Heart left ventricle (tissue), 16 donors: ENCODE results near the gene CNN2. TPM values are rescaled to one million over a fixed set of nuclear protein-coding genes. Genes with fewer than 3 reads are reported as not detected.

Source experiments
- ATAC-seq, 4 donors: fragments of 200-7000 bp; cut with Tn5 transposase; one replicate each; pipeline ENCODE4 v1.9.1; 2020 to 2022; ENCODE audit warnings: moderate library complexity in 4 of 4, mild to moderate bottlenecking in 3 of 4, moderate number of reproducible peaks in 1 of 4
- DNase-seq, 5 donors: peaks; one replicate each; pipeline ENCODE4 v3.0.0-alpha.2; 2020
- H3K27ac ChIP-seq, 12 donors: fragments of 200-600 bp; sonication (generic) in 4 of 12; one replicate each; pipeline versions ENCODE4 v1.5.0 to v1.8.0; 2016 to 2022; ENCODE audit warnings: mild to moderate bottlenecking in 2 of 12
- H3K27me3 ChIP-seq, 9 donors: fragments of 200-600 bp; sonication (generic) in 2 of 9; one replicate each; pipeline versions ENCODE4 v1.5.1 to v1.8.0; 2016 to 2022; ENCODE audit warnings: mild to moderate bottlenecking in 3 of 9
- H3K36me3 ChIP-seq, 9 donors: fragments of 200-600 bp; sonication (generic) in 2 of 9; one replicate each; pipeline versions ENCODE4 v1.5.0 to v1.8.0; 2018 to 2022; ENCODE audit warnings: mild to moderate bottlenecking in 2 of 9
- H3K4me1 ChIP-seq, 12 donors: fragments of 200-600 bp; sonication (generic) in 4 of 12; one replicate each; pipeline versions ENCODE4 v1.5.0 to v1.8.0; 2016 to 2022; ENCODE audit warnings: mild to moderate bottlenecking in 3 of 12
- H3K4me3 ChIP-seq, 12 donors: fragments of 200-600 bp; sonication (generic) in 4 of 12; one replicate each; pipeline versions ENCODE4 v1.5.0 to v1.8.0; 2017 to 2022; ENCODE audit warnings: mild to moderate bottlenecking in 9 of 12, moderate library complexity in 4 of 12
- H3K9me3 ChIP-seq, 12 donors: fragments of 200-600 bp; sonication (generic) in 4 of 12; one replicate each; pipeline versions ENCODE4 v1.5.0 to v1.8.0; 2016 to 2022; ENCODE audit warnings: mild to moderate bottlenecking in 1 of 12
- POLR2A ChIP-seq, 2 donors: fragments of 450-650 bp; IDR thresholded peaks; one replicate each; pipeline ENCODE4 v1.6.1; 2017; ENCODE audit warnings: antibody characterized with exemption in 2 of 2, mild to moderate bottlenecking in 2 of 2, moderate library complexity in 2 of 2
- WGBS, 4 donors: extraction: QIAGEN DNeasy Blood & Tissue Kit in 2 of 4; methylation state at CpG; one replicate each; pipeline versions ENCODE4 v1.1.5 to v1.1.7; 2013 to 2018; 5-methylcytosine and 5-hydroxymethylcytosine counted together
- intact Hi-C, 10 donors: fragments of 100-400 bp; cut with DNase I; formaldehyde crosslinking; loops; one replicate each; pipeline versions ENCODE4 v1.11.1 to v1.14.2; 2022
- polyA plus RNA-seq, 2 donors: library from polyadenylated mRNA; stranded (reverse); fragments of 200-250 nt; gene quantifications; one replicate each; pipeline ENCODE4 v1.2.3, GENCODE V29; 2013
- total RNA-seq, 9 donors: library from RNA; depleted of rRNA in 2 of 9; stranded (reverse); fragments of >200 nt in 2 of 9; fragmentation: NEBNext Ultra II Directional in 3 of 9; extraction: Animal tissue kit (Norgen Biotek cat#: 25700) in 3 of 9; gene quantifications; one replicate each; pipeline versions ENCODE4 v1.1.0 to v1.2.4, GENCODE V29; 2016 to 2023
- TF ChIP-seq, protein P1 (sequence below), 12 donors: fragments of 200-600 bp; sonication (generic) in 4 of 12; IDR thresholded peaks; one replicate each; pipeline versions ENCODE4 v1.5.0 to v1.8.0; 2018 to 2022; ENCODE audit warnings: antibody characterized with exemption in 12 of 12, mild to moderate bottlenecking in 5 of 12
- donor health status: ischemic (EF 13 %, LVEDD 7.1; RV severe dilation, severe dysfunction).
- donor health status: healthy with polysubstance abuse.
- donor health status: DM: no; HTN: yes; CAD: no.
- donor health status: DM: no; HTN: no; CAD: no.
- donor health status: ischemic (EF 25% LVEDD 6.9; RV normal size, moderate dysfunction).
- donor health status: ischemic (EF 25% LVEDD 5.7; RV mildly dilated, moderate dysfunction).
- donor health status: healthy.
- donor health status: DM: yes; HTN: yes; CAD: no.
- donor health status: ischemic (EF 35%, LVEDD 5.7; RV mildly dilated, moderate dysfunction).
- donor health status: nonischemic (EF 11% LVEDD 7.7; RV severe dilation, severe dysfunction).
- donor health status: DM: yes; HTN: yes; CAD: no.
- donor health status: PGD.
- donor health status: ischemic (EF 29% LVEDD 5.4; RV normal size, mild dysfunction).
- donor health status: nonischemic (EF 23%, LVEDD 6.1; RV moderate dilation, normal function).

CNN2 gene
- total and polyA plus RNA-seq, 11 donors = 26.2 to 98.5 (median 58.2) TPM

DNA sequence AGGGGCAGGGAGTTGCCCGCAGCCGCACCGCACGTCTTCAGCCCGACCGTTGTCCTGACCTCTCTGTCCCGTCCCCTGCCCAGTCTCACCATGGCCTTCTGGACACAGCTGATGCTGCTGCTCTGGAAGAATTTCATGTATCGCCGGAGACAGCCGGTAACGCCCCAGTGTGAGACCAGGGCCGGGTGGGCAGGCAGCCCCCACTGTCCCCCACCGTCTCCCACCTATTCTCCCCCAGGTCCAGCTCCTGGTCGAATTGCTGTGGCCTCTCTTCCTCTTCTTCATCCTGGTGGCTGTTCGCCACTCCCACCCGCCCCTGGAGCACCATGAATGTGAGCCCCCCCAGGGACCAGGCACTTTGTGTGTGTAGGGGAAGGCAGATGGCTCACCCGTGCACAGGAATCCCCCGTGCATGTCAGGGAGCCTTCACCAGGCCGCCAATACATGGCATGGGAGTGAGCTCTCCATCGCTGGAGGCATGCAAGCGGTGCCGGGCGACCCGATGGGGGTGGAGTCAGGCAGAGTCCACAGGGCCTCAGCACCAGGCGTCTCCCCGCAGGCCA is 14.9 kb downstream of the CNN2 start:
- 1 to 38% (median 37%) methylated on average over 13 to 26 of the region's 26 CpGs for WGBS, 4 donors
- Histone ChIP-seq H3K4me3 (peak overlapping the region in 11 of 12 donors; percentile 32 to 82 (median 63)), H3K27ac (peak overlapping the region in 1 of 12 donors; percentile 21), H3K4me1 (peaks cover 3 to 53% (median 22%) of the 10 kb centered on the region in 12 donors), H3K9me3 (no peaks in the 10 kb centered on the region), H3K36me3 (peaks cover 0 to 21% (median 10%) of the 10 kb centered on the region in 9 donors), H3K27me3 (no peaks in the 10 kb centered on the region)
- ATAC-seq = no peak
- intact Hi-C loops = loop anchor here in 2 of 10 donors (5.0 kb wide), 2 partner anchors 51 to 56 kb away; partner anchors contain the start of gene POLR2E (in 1 of the 2)
- TF ChIP-seq POLR2A (IDR thresholded peaks at IDR 0.05) = no peak
- TF ChIP-seq, protein P1, sequence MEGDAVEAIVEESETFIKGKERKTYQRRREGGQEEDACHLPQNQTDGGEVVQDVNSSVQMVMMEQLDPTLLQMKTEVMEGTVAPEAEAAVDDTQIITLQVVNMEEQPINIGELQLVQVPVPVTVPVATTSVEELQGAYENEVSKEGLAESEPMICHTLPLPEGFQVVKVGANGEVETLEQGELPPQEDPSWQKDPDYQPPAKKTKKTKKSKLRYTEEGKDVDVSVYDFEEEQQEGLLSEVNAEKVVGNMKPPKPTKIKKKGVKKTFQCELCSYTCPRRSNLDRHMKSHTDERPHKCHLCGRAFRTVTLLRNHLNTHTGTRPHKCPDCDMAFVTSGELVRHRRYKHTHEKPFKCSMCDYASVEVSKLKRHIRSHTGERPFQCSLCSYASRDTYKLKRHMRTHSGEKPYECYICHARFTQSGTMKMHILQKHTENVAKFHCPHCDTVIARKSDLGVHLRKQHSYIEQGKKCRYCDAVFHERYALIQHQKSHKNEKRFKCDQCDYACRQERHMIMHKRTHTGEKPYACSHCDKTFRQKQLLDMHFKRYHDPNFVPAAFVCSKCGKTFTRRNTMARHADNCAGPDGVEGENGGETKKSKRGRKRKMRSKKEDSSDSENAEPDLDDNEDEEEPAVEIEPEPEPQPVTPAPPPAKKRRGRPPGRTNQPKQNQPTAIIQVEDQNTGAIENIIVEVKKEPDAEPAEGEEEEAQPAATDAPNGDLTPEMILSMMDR (IDR thresholded peaks at IDR 0.05) = no peak
- no peak for DNase-seq

DNA sequence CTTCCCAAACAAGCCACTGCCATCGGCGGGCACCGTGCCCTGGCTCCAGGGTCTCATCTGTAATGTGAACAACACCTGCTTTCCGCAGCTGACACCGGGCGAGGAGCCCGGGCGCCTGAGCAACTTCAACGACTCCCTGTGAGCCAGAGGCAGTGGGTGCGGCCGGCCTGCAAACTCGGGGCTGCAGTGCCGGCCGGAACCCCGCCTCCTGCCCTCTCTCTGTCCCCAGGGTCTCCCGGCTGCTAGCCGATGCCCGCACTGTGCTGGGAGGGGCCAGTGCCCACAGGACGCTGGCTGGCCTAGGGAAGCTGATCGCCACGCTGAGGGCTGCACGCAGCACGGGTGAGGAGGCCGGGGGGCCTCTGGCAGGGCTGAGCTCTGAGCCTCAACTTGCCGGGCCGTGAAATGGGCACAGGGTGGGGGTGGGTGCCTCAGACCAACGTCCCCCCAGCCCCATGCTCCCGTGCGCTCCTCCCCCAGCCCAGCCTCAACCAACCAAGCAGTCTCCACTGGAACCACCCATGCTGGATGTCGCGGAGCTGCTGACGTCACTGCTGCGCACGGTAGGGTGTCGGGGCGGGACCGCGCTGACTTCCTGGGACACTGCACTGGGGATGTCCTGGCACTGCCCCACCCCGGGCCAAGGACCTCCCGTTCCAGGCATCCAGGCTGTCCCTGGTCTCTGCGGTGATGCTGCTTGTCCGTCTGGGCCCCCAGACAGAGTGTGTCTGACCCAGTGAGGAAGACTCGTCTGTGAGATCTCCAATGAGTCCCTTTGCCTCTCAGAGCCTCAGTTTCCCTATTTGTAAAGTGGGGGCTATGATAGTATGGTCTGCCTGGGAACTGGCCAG is 15.7 kb downstream of the CNN2 start:
- no peaks in the 10 kb centered on the region for H3K9me3 ChIP-seq
- no peak overlapping the region for H3K27ac ChIP-seq
- WGBS, 4 donors = 66 to 76% (median 71%) methylated on average over 22 to 43 of the region's 43 CpGs
- intact Hi-C loops = loop anchor here in 2 of 10 donors (5.0 kb wide), 2 partner anchors 50 to 55 kb away; partner anchors contain the start of gene POLR2E (in 1 of the 2)
- H3K4me3 ChIP-seq = peak overlapping the region in 2 of 12 donors; percentile 70 to 72
- TF ChIP-seq POLR2A (IDR thresholded peaks at IDR 0.05) = no peak
- TF ChIP-seq, protein P1 (IDR thresholded peaks at IDR 0.05) = no peak
- ATAC-seq = no peak
- no peaks in the 10 kb centered on the region for H3K27me3 ChIP-seq
- DNase-seq = no peak
- H3K36me3 ChIP-seq = peaks cover 0 to 17% (median 7%) of the 10 kb centered on the region in 9 donors
- H3K4me1 ChIP-seq = peaks cover 3 to 49% (median 22%) of the 10 kb centered on the region in 12 donors

DNA sequence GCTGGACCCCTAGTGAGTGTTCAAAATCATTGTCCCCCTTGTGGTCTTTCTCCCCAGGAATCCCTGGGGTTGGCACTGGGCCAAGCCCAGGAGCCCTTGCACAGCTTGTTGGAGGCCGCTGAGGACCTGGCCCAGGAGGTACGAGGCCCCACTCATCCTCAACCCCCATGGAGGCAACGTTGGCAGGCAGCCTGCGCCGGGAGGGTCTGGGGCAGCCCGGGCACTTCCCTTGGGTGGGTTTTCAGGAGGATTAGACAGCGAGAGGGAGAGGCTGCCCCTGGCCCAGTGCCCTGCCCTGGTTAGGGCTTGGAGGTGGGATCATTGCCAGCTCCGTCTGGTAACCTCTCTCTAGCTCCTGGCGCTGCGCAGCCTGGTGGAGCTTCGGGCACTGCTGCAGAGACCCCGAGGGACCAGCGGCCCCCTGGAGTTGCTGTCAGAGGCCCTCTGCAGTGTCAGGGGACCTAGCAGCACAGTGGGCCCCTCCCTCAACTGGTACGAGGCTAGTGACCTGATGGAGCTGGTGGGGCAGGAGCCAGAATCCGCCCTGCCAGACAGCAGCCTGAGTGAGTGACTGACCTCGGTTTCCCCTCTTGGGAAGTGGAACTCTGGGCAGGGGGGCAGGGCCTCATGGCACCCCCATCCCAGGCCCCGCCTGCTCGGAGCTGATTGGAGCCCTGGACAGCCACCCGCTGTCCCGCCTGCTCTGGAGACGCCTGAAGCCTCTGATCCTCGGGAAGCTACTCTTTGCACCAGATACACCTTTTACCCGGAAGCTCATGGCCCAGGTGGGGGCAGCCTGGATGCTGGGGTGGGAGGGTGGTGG is 16.5 kb downstream of the CNN2 start:
- Histone ChIP-seq H3K4me3 (no peak overlapping the region), H3K4me1 (peaks cover 3 to 41% (median 22%) of the 10 kb centered on the region in 12 donors), H3K9me3 (no peaks in the 10 kb centered on the region), H3K27me3 (no peaks in the 10 kb centered on the region), H3K36me3 (peaks cover 0 to 11% (median 0%) of the 10 kb centered on the region in 9 donors), H3K27ac (no peak overlapping the region)
- DNase-seq (no peak), ATAC-seq (no peak)
- 57 to 70% (median 64%) methylated on average over 3 to 23 of the region's 23 CpGs for WGBS, 4 donors
- intact Hi-C loops = loop anchor here in 2 of 10 donors (5.0 kb wide), 2 partner anchors 49 to 54 kb away; partner anchors contain the start of gene POLR2E (in 1 of the 2)
- TF ChIP-seq POLR2A (IDR thresholded peaks at IDR 0.05) = no peak
- TF ChIP-seq, protein P1 (IDR thresholded peaks at IDR 0.05) = no peak
